NCI-H1417 (cell line): ENCODE results near the gene PAPOLA.
"Not testable (repeated sequence)": the region's sequence is repeated elsewhere in the genome, so short reads cannot be mapped to it uniquely, and the experiment has no call there.

ENCODE experiments used
- DNase-seq, 3 experiments: peaks; one replicate each; lab custom pipeline; 2025; lab: John Stamatoyannopoulos, UW

The PAPOLA gene

GRCh38 chr14:96501740-96502620 lies at the start of gene PAPOLA:
TSS of gene PAPOLA (plus strand) at chr14:96502382. CDS start at chr14:96502593, 211 bp downstream.
- peak; percentile 97 to 99 (median 99) for DNase-seq

GRCh38 chr14:96452684-96453083 lies 49.5 kb upstream of the PAPOLA start:
- DNase-seq = no peak

GRCh38 chr14:96455588-96455987 lies 46.6 kb upstream of the PAPOLA start:
- no peak for DNase-seq

GRCh38 chr14:96459851-96460250 lies 42.3 kb upstream of the PAPOLA start:
- DNase-seq = no peak

- peak in 1 of 3 experiments; percentile 6 for DNase-seq
These were observed 40.0 kb upstream of the PAPOLA start for GRCh38 chr14:96461950-96462798.

- DNase-seq = no peak
These were observed 38.0 kb upstream of the PAPOLA start for GRCh38 chr14:96464136-96464535.

- DNase-seq = no peak
These were observed 35.3 kb upstream of the PAPOLA start for GRCh38 chr14:96466918-96467317.

- no peak for DNase-seq
These were observed 31.9 kb upstream of the PAPOLA start for GRCh38 chr14:96470331-96470730.

- not testable (repeated sequence) for DNase-seq
These were observed 31.2 kb upstream of the PAPOLA start for GRCh38 chr14:96470967-96471366.

- no peak for DNase-seq
These were observed 24.1 kb upstream of the PAPOLA start for GRCh38 chr14:96478119-96478518.

- DNase-seq = no peak
These were observed 22.6 kb upstream of the PAPOLA start for GRCh38 chr14:96479435-96480146.

GRCh38 chr14:96481731-96482314 lies 20.4 kb upstream of the PAPOLA start:
- DNase-seq = no peak

- DNase-seq = no peak
These were observed 19.2 kb upstream of the PAPOLA start for GRCh38 chr14:96482986-96483385.

GRCh38 chr14:96484399-96484798 lies 17.8 kb upstream of the PAPOLA start:
- DNase-seq = no peak

GRCh38 chr14:96486705-96487104 lies 15.5 kb upstream of the PAPOLA start:
- DNase-seq = no peak

GRCh38 chr14:96489327-96489726 lies 12.9 kb upstream of the PAPOLA start:
- DNase-seq = no peak

GRCh38 chr14:96493178-96493577 lies 9.0 kb upstream of the PAPOLA start:
- no peak for DNase-seq

- no peak for DNase-seq
These were observed 7.9 kb upstream of the PAPOLA start for GRCh38 chr14:96494331-96494730.

- DNase-seq = no peak
These were observed 5.1 kb upstream of the PAPOLA start for GRCh38 chr14:96497087-96497486.

GRCh38 chr14:96497586-96497985 lies 4.6 kb upstream of the PAPOLA start:
- no peak for DNase-seq

GRCh38 chr14:96501217-96501739 lies 904 bp upstream of the PAPOLA start:
- no peak for DNase-seq
